ENCODE data around the gene PPARGC1A. TPM values are rescaled to one million over a fixed set of nuclear protein-coding genes. Genes with fewer than 3 reads are reported as not detected.
A peak's percentile ranks its signal among the peaks of the same experiment; 100 is the strongest.

The PPARGC1A gene
- total RNA-seq, 2 donors from 2014 or later, result 8.9 to 10.2 TPM

- H3K9ac ChIP-seq (ENCODE audit: extremely low read depth, low read length, poor library complexity, severe bottlenecking), result no peak overlapping the region
- Mint-ChIP-seq H3K27ac (no peak overlapping the region), H3K9me3 (no peaks in the 10 kb centered on the region), H3K36me3 (ENCODE audit: low read depth) (no peaks in the 10 kb centered on the region), H3K4me3 (no peak overlapping the region), H3K4me1 (peaks cover 32% of the 10 kb centered on the region), H3K27me3 (ENCODE audit: insufficient read depth) (peaks cover 24% of the 10 kb centered on the region)
- TF ChIP-seq CTCF (conservative IDR thresholded peaks at IDR 0.05), result no peak
- no peak overlapping the region for H3K27ac ChIP-seq (ENCODE audit: low read depth, low read length)
- H3K4me3 ChIP-seq (ENCODE audit: low read length), result no peak overlapping the region
- H3K27me3 ChIP-seq (ENCODE audit: control insufficient read depth, insufficient read depth, low read length, poor library complexity, severe bottlenecking), result peaks cover 11% of the 10 kb centered on the region
- 70 to 90% methylated on average over 4 to 6 of the region's 6 CpGs for WGBS, 2 experiments (ENCODE audit: insufficient coverage in 1 of 2, insufficient read length in 1 of 2)
- H3K36me3 ChIP-seq (ENCODE audit: control insufficient read depth, insufficient read depth, low read length), result no peaks in the 10 kb centered on the region
- peak; percentile 52 for DNase-seq
- no peaks in the 10 kb centered on the region for H3K9me3 ChIP-seq (ENCODE audit: control insufficient read depth, low read length)
- peaks cover 8% of the 10 kb centered on the region for H3K4me1 ChIP-seq (ENCODE audit: control insufficient read depth, insufficient read depth, low read length)
Observed at GRCh38 chr4:23885943-23886590, 3.8 kb downstream of the PPARGC1A start.

- H3K4me3 Mint-ChIP-seq, result no peak overlapping the region
- Histone ChIP-seq H3K36me3 (ENCODE audit: control insufficient read depth, insufficient read depth, low read length) (no peaks in the 10 kb centered on the region), H3K27ac (ENCODE audit: low read depth, low read length) (no peak overlapping the region), H3K9ac (ENCODE audit: extremely low read depth, low read length, poor library complexity, severe bottlenecking) (no peak overlapping the region), H3K4me1 (ENCODE audit: control insufficient read depth, insufficient read depth, low read length) (peaks cover 8% of the 10 kb centered on the region), H3K9me3 (ENCODE audit: control insufficient read depth, low read length) (no peaks in the 10 kb centered on the region), H3K27me3 (ENCODE audit: control insufficient read depth, insufficient read depth, low read length, poor library complexity, severe bottlenecking) (peaks cover 11% of the 10 kb centered on the region), H3K4me3 (ENCODE audit: low read length) (no peak overlapping the region)
- H3K9me3 Mint-ChIP-seq, result no peaks in the 10 kb centered on the region
- no peak for DNase-seq
- 81% methylated on average over 1 of the region's 1 CpG; no CpG with 5 or more reads in 1 of the 2 experiments for WGBS, 2 experiments (ENCODE audit: insufficient coverage in 1 of 2, insufficient read length in 1 of 2)
- H3K27me3 Mint-ChIP-seq (ENCODE audit: insufficient read depth), result peaks cover 17% of the 10 kb centered on the region
- no peak for TF ChIP-seq CTCF (conservative IDR thresholded peaks at IDR 0.05)
- H3K4me1 Mint-ChIP-seq, result peaks cover 30% of the 10 kb centered on the region
- H3K27ac Mint-ChIP-seq, result no peak overlapping the region
- no peaks in the 10 kb centered on the region for H3K36me3 Mint-ChIP-seq (ENCODE audit: low read depth)
Observed at GRCh38 chr4:23884741-23885140, 5.1 kb downstream of the PPARGC1A start.

- H3K4me1 ChIP-seq (ENCODE audit: control insufficient read depth, insufficient read depth, low read length), result peaks cover 5% of the 10 kb centered on the region
- peaks cover 13% of the 10 kb centered on the region for H3K27me3 Mint-ChIP-seq (ENCODE audit: insufficient read depth)
Observed at GRCh38 chr4:23884261-23884660, 5.6 kb downstream of the PPARGC1A start.

More at GRCh38 chr4:23884261-23884660, 5.6 kb downstream of the PPARGC1A start:
- H3K4me3 Mint-ChIP-seq, result no peak overlapping the region
- no peak overlapping the region for H3K4me3 ChIP-seq (ENCODE audit: low read length)
- peaks cover 30% of the 10 kb centered on the region for H3K4me1 Mint-ChIP-seq
- H3K36me3 Mint-ChIP-seq (ENCODE audit: low read depth), result no peaks in the 10 kb centered on the region
- H3K27ac ChIP-seq (ENCODE audit: low read depth, low read length), result no peak overlapping the region
- H3K27ac Mint-ChIP-seq, result no peak overlapping the region
- no peak for TF ChIP-seq CTCF (conservative IDR thresholded peaks at IDR 0.05)
- H3K9me3 ChIP-seq (ENCODE audit: control insufficient read depth, low read length), result no peaks in the 10 kb centered on the region
- peaks cover 8% of the 10 kb centered on the region for H3K27me3 ChIP-seq (ENCODE audit: control insufficient read depth, insufficient read depth, low read length, poor library complexity, severe bottlenecking)
- no peaks in the 10 kb centered on the region for H3K9me3 Mint-ChIP-seq
- H3K36me3 ChIP-seq (ENCODE audit: control insufficient read depth, insufficient read depth, low read length), result no peaks in the 10 kb centered on the region
- no peak for DNase-seq
- H3K9ac ChIP-seq (ENCODE audit: extremely low read depth, low read length, poor library complexity, severe bottlenecking), result no peak overlapping the region

Measured in endodermal cell (in vitro differentiated cells).